HUES48 (cell line): ENCODE data around the gene TMPO.
"Not testable (repeated sequence)": the region's sequence is repeated elsewhere in the genome, so short reads cannot be mapped to it uniquely, and the experiment has no call there.

Experiments used
- H3K27ac ChIP-seq: one replicate; pipeline ENCODE4 v1.7.0; 2013; ENCODE audit warnings: low read depth, low read length, inconsistent platforms
- H3K27me3 ChIP-seq: 2 replicates; pipeline ENCODE4 v1.6.1; 2013; ENCODE audit warnings: mild to moderate bottlenecking, low read length; ENCODE audit not compliant: control insufficient read depth, insufficient read depth
- H3K36me3 ChIP-seq: 2 replicates; pipeline ENCODE4 v1.6.1; 2013; ENCODE audit warnings: low read length; ENCODE audit not compliant: control insufficient read depth, insufficient read depth
- H3K4me1 ChIP-seq: 2 replicates; pipeline ENCODE4 v1.6.1; 2013; ENCODE audit warnings: mild to moderate bottlenecking, low read length; ENCODE audit not compliant: control insufficient read depth, insufficient read depth
- H3K4me3 ChIP-seq: 2 replicates; pipeline ENCODE4 v1.5.1; 2013; ENCODE audit warnings: mild to moderate bottlenecking, low read depth, low read length
- H3K9ac ChIP-seq: 2 replicates; pipeline ENCODE4 v1.6.1; 2013; ENCODE audit warnings: mild to moderate bottlenecking, low read depth, low read length, moderate library complexity
- H3K9me3 ChIP-seq: 2 replicates; pipeline ENCODE4 v1.6.1; 2013; ENCODE audit warnings: low read length; ENCODE audit not compliant: control insufficient read depth, insufficient read depth

Gene TMPO

DNA sequence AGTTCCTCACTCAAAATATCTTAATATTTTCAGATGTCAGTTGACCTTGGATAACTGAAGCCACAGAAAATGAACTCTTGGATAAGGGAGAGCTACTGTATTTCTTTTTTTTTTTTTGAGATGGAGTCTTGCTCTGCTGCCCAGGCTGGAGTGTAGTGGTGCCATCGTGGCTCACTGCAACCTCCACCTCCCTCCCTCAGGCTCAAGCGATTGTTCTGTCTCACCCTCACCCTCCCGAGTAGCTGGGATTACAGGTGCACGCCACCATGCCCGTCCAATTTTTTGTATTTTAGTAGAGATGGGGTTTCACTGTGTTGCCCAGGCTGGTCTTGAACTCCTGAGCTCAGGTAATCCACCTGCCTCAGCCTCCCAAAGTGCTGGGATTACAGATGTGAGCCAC is 81.9 kb downstream of the TMPO start:
- not testable (repeated sequence) for H3K9me3 ChIP-seq, H3K27me3 ChIP-seq, H3K27ac ChIP-seq, H3K4me3 ChIP-seq, H3K4me1 ChIP-seq, H3K9ac ChIP-seq
- H3K36me3 ChIP-seq, result peaks cover 72% of the 10 kb centered on the region
